Endothelial cell of umbilical vein (primary cell): ENCODE results near the gene RPL41. TPM values are rescaled to one million over a fixed set of nuclear protein-coding genes. Genes with fewer than 3 reads are reported as not detected.

Experiments
- BruUV-seq: library from RNA; stranded (reverse); fragments of 400-500 nt; replicated peaks from 2 replicates; lab custom pipeline; 2021; lab: Mats Ljungman, UMichigan
- CTCF ChIA-PET: fragments of 300-600, 350-600 bp; sonication (Branson Sonifier 250); formaldehyde crosslinking; loops from one replicate; lab custom pipeline; 2021; ENCODE audit warnings: antibody characterized with exemption, inconsistent platforms; lab: Charles Lee
- POLR2A ChIA-PET: fragments of 300-600, 350-600 bp; sonication (Branson Sonifier 250); formaldehyde crosslinking; loops from one replicate; lab custom pipeline; 2021; ENCODE audit warnings: antibody characterized with exemption, inconsistent platforms; lab: Charles Lee
- DNase-seq: peaks from one replicate; pipeline ENCODE4 v3.0.0-alpha.2; 2011; ENCODE audit warnings: low read depth, low spot score
- FAIRE-seq: peaks from 2 replicates; lab custom pipeline; 2011; peaks lifted over from hg19 to GRCh38; lab: Jason Lieb, UNC
- H2AFZ ChIP-seq: 2 replicates; pipeline ENCODE4 v1.6.0; 2012; ENCODE audit warnings: low read depth, low read length, control low read depth, inconsistent platforms
- H3K27ac ChIP-seq: 2 replicates; pipeline ENCODE4 v1.5.1; 2011; ENCODE audit warnings: low read depth, mild to moderate bottlenecking, control low read depth, low read length, moderate library complexity; ENCODE audit not compliant: insufficient read depth
- H3K27me3 ChIP-seq, 2 experiments: 2 replicates each; pipeline versions ENCODE4 v1.6.0 to v1.6.1; 2011; ENCODE audit warnings: low read length in 2 of 2, mixed read lengths in 1 of 2; ENCODE audit not compliant: control insufficient read depth in 2 of 2, insufficient read depth in 2 of 2
- H3K36me3 ChIP-seq, 2 experiments: 2 replicates in 1 of 2; 3 replicates in 1 of 2; pipeline ENCODE4 v1.5.1; 2011; ENCODE audit warnings: low read length in 2 of 2, mild to moderate bottlenecking in 1 of 2, moderate library complexity in 1 of 2; ENCODE audit not compliant: control insufficient read depth in 2 of 2, insufficient read depth in 2 of 2; ENCODE audit errors: extremely low read depth in 1 of 2
- H3K4me1 ChIP-seq: 3 replicates; pipeline ENCODE4 v1.5.1; 2011; ENCODE audit warnings: mild to moderate bottlenecking, low read length; ENCODE audit not compliant: control insufficient read depth, insufficient read depth; ENCODE audit errors: extremely low read depth
- H3K4me2 ChIP-seq: 2 replicates; pipeline ENCODE4 v1.6.1; 2011; ENCODE audit warnings: low read length, control low read depth, mixed read lengths; ENCODE audit not compliant: insufficient read depth
- H3K4me3 ChIP-seq, 3 experiments: fragments of 200-600 bp in 1 of 3; sonication (generic), shearing (Covaris generic) in 1 of 3; replicated peaks in 1 of 3; 2 replicates each; pipeline ENCODE4 v1.5.1; 2011 to 2016; ENCODE audit warnings: control low read depth in 3 of 3, low read length in 3 of 3, mild to moderate bottlenecking in 2 of 3, inconsistent platforms in 1 of 3, low read depth in 1 of 3, moderate library complexity in 1 of 3; ENCODE audit not compliant: insufficient read depth in 1 of 3
- H3K79me2 ChIP-seq: 2 replicates; pipeline ENCODE4 v1.6.0; 2012; ENCODE audit warnings: low read length, inconsistent platforms; ENCODE audit not compliant: control insufficient read depth, insufficient read depth
- H3K9ac ChIP-seq: replicated peaks from 2 replicates; pipeline ENCODE3; 2011; ENCODE audit warnings: low read length, control low read depth; ENCODE audit not compliant: insufficient read depth; ENCODE audit errors: extremely low read depth
- H3K9me1 ChIP-seq: replicated peaks from 3 replicates; pipeline ENCODE4 v1.6.0; 2011; ENCODE audit warnings: mild to moderate bottlenecking, low read length; ENCODE audit not compliant: control insufficient read depth, insufficient read depth; ENCODE audit errors: extremely low read depth
- H3K9me3 ChIP-seq: replicated peaks from 2 replicates; pipeline ENCODE4 v1.5.1; 2012; ENCODE audit warnings: low read length, inconsistent platforms; ENCODE audit not compliant: control insufficient read depth, insufficient read depth
- H4K20me1 ChIP-seq: replicated peaks from 2 replicates; pipeline ENCODE3; 2011; ENCODE audit warnings: mild to moderate bottlenecking, low read length; ENCODE audit not compliant: control insufficient read depth, insufficient read depth; ENCODE audit errors: extremely low read depth
- EZH2 ChIP-seq: IDR thresholded peaks from 2 replicates; pipeline ENCODE4 v1.6.1; 2012; ENCODE audit warnings: borderline replicate concordance, low read depth, mild to moderate bottlenecking, moderate library complexity, low read length, inconsistent platforms; ENCODE audit not compliant: severe bottlenecking
- FOS ChIP-seq: IDR thresholded peaks from 2 replicates; pipeline ENCODE4 v1.6.1; 2011; ENCODE audit warnings: mild to moderate bottlenecking, low read length, moderate library complexity, borderline replicate concordance; ENCODE audit not compliant: insufficient read depth
- JUN ChIP-seq: IDR thresholded peaks from 2 replicates; pipeline ENCODE4 v1.6.1; 2011; ENCODE audit warnings: borderline replicate concordance, low read depth; ENCODE audit not compliant: insufficient read length, insufficient read depth
- POLR2A ChIP-seq: IDR thresholded peaks from 2 replicates; pipeline ENCODE4 v1.6.1; 2012; ENCODE audit warnings: low read depth, mild to moderate bottlenecking, control low read depth, low read length
- POLR2AphosphoS5 ChIP-seq: IDR thresholded peaks from 2 replicates; pipeline ENCODE4 v1.6.1; 2012; ENCODE audit warnings: low read depth, mild to moderate bottlenecking, control low read depth, low read length, moderate library complexity; ENCODE audit not compliant: insufficient read depth
- dilution Hi-C: fragments of 300-500 bp; cut with MboI; formaldehyde crosslinking; loops from one replicate; pipeline ENCODE4 v1.15.0; 2019; ENCODE audit warnings: low sequenced_read_pairs; ENCODE audit not compliant: extremely low pct_ligation_motif_present
- intact Hi-C: fragments of 100-400 bp; cut with micrococcal nuclease; formaldehyde crosslinking; loops from one replicate; pipeline ENCODE4 v1.10.0; 2022
- polyA plus RNA-seq, 4 experiments: library from polyadenylated mRNA; depleted of rRNA in 3 of 4; stranded (reverse) in 3 of 4; unstranded in 1 of 4; fragments of >200 nt; gene quantifications; 2 replicates each; pipeline versions ENCODE4 v1.2.1 to v1.2.3, GENCODE V29; 2011 to 2012; ENCODE audit warnings: missing spikeins in 1 of 4
- total RNA-seq: library from RNA; stranded (reverse); gene quantifications from 2 replicates; pipeline ENCODE4 v1.2.3, GENCODE V29; 2021
- TF ChIP-seq, protein P1 (sequence below): IDR thresholded peaks from 2 replicates; pipeline ENCODE4 v1.6.1; 2011; ENCODE audit not compliant: insufficient read depth, insufficient read length
- TF ChIP-seq, protein P2 (sequence below), 2 donors: IDR thresholded peaks; 1 replicate in 1 of 2; 2 replicates in 1 of 2; pipeline ENCODE4 v1.5.1; 2011; ENCODE audit warnings: low read length in 2 of 2, mild to moderate bottlenecking in 2 of 2, moderate library complexity in 2 of 2, control low read depth in 1 of 2, inconsistent platforms in 1 of 2, low read depth in 1 of 2; ENCODE audit not compliant: insufficient read depth in 1 of 2; ENCODE audit errors: extremely low read depth in 1 of 2

The RPL41 gene
- total and polyA plus RNA-seq, 2 donors (not counting 3 experiments of a cell fraction or from before 2014, with no cell fraction given): 3,212 to 9,990 TPM

DNA sequence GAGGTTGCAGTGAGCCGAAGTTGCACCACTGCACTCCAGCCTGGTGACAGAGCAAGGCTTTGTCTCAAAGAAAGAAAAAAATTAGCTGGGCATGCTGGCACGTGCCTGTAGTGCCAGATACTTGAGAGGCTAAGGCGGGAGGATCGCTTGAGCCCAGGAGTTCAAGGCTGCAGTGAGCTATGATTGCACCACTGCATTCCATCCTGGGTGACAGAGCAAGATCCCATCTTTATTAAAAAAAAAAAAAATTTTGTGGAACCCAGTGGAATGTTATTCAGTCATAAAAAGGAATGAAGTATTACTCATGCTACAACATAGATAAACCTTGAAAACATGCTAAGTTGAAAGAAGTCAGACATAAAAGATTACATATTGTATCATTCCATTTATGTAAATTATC, 44.8 kb upstream of the RPL41 start:
- Histone ChIP-seq H2AFZ (no peak overlapping the region), H3K4me2 (no peak overlapping the region), H4K20me1 (no peaks in the 10 kb centered on the region), H3K27ac (no peak overlapping the region), H3K79me2 (no peaks in the 10 kb centered on the region), H3K4me1 (no peaks in the 10 kb centered on the region), H3K36me3 (no peaks in the 10 kb centered on the region), H3K9me3 (no peaks in the 10 kb centered on the region), H3K9me1 (no peaks in the 10 kb centered on the region), H3K4me3 (no peak overlapping the region), H3K9ac (no peak overlapping the region), H3K27me3 (no peaks in the 10 kb centered on the region)
- BruUV-seq: no TSS peak
- POLR2A ChIA-PET: no interaction called here
- CTCF ChIA-PET: no interaction called here
- dilution Hi-C loops (no loop called here), intact Hi-C loops (no loop called here)
- no peak for FAIRE-seq
- DNase-seq: no peak
- TF ChIP-seq EZH2: no peak
- no peak for TF ChIP-seq FOS
- TF ChIP-seq, protein P1, sequence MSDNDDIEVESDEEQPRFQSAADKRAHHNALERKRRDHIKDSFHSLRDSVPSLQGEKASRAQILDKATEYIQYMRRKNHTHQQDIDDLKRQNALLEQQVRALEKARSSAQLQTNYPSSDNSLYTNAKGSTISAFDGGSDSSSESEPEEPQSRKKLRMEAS: no peak
- TF ChIP-seq, protein P2, sequence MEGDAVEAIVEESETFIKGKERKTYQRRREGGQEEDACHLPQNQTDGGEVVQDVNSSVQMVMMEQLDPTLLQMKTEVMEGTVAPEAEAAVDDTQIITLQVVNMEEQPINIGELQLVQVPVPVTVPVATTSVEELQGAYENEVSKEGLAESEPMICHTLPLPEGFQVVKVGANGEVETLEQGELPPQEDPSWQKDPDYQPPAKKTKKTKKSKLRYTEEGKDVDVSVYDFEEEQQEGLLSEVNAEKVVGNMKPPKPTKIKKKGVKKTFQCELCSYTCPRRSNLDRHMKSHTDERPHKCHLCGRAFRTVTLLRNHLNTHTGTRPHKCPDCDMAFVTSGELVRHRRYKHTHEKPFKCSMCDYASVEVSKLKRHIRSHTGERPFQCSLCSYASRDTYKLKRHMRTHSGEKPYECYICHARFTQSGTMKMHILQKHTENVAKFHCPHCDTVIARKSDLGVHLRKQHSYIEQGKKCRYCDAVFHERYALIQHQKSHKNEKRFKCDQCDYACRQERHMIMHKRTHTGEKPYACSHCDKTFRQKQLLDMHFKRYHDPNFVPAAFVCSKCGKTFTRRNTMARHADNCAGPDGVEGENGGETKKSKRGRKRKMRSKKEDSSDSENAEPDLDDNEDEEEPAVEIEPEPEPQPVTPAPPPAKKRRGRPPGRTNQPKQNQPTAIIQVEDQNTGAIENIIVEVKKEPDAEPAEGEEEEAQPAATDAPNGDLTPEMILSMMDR (IDR thresholded peaks at IDR 0.05; ENCODE audit: extremely low read depth in 1 of 2, insufficient read depth in 1 of 2, low read depth in 1 of 2, low read length in 2 of 2): no peak

DNA sequence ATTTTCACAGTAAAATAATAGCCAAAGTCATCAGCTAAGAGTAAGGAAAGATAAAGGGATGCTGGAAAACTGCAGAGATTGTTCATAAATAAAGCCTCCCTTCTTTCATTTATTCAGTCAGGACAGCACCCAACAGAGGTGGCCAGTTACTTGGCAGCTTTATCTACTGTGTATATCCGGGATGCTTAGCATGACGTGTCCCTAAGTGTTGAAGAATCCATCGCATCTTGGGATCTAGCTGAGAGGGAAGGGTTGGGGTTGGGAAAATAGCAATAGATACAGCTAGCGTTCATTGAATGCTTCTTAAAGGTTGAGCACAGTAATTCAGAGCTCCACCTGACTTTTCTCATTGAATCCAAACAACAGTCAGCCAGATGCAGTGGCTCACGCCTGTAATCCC, 42.0 kb upstream of the RPL41 start:
- ChIA-PET POLR2A (interaction anchor here (0.6 kb wide), 1 partner anchor 10 kb away, joined by 3 read pairs; no protein-coding TSS in a partner anchor), CTCF (interaction anchor here (0.9 to 2.5 kb wide), 3 partner anchors 11 to 27 kb away, joined by 3 to 6 read pairs (median 3); no protein-coding TSS in a partner anchor)
- no peak overlapping the region for H3K4me3 ChIP-seq
- BruUV-seq: no TSS peak
- no peaks in the 10 kb centered on the region for H3K27me3 ChIP-seq
- no peak overlapping the region for H2AFZ ChIP-seq
- H3K36me3 ChIP-seq: no peaks in the 10 kb centered on the region
- dilution Hi-C loops: no loop called here
- TF ChIP-seq, protein P1: no peak
- TF ChIP-seq, protein P2 (IDR thresholded peaks at IDR 0.05; ENCODE audit: extremely low read depth in 1 of 2, insufficient read depth in 1 of 2, low read depth in 1 of 2, low read length in 2 of 2): no peak
- TF ChIP-seq FOS: no peak
- TF ChIP-seq JUN: no peak
- no peak for TF ChIP-seq POLR2AphosphoS5
- no peak for TF ChIP-seq POLR2A
- TF ChIP-seq EZH2: no peak
- H3K9ac ChIP-seq: no peak overlapping the region
- no peak for DNase-seq
- H3K9me3 ChIP-seq: no peaks in the 10 kb centered on the region
- no peak for FAIRE-seq
- H4K20me1 ChIP-seq: no peaks in the 10 kb centered on the region
- intact Hi-C loops: no loop called here
- peaks cover under 1% of the 10 kb centered on the region for H3K4me1 ChIP-seq
- no peaks in the 10 kb centered on the region for H3K9me1 ChIP-seq
- no peak overlapping the region for H3K4me2 ChIP-seq
- H3K27ac ChIP-seq: no peak overlapping the region
- no peaks in the 10 kb centered on the region for H3K79me2 ChIP-seq
